ENCODE data around the gene UBE2L3. TPM values are rescaled to one million over a fixed set of nuclear protein-coding genes. Genes with fewer than 3 reads are reported as not detected.

UBE2L3 gene
- total and polyA plus RNA-seq, 2 of the 13 experiments (the other 11 are each of a cell fraction or from before 2014, with no cell fraction given) = 30.2 to 58.1 TPM

DNA sequence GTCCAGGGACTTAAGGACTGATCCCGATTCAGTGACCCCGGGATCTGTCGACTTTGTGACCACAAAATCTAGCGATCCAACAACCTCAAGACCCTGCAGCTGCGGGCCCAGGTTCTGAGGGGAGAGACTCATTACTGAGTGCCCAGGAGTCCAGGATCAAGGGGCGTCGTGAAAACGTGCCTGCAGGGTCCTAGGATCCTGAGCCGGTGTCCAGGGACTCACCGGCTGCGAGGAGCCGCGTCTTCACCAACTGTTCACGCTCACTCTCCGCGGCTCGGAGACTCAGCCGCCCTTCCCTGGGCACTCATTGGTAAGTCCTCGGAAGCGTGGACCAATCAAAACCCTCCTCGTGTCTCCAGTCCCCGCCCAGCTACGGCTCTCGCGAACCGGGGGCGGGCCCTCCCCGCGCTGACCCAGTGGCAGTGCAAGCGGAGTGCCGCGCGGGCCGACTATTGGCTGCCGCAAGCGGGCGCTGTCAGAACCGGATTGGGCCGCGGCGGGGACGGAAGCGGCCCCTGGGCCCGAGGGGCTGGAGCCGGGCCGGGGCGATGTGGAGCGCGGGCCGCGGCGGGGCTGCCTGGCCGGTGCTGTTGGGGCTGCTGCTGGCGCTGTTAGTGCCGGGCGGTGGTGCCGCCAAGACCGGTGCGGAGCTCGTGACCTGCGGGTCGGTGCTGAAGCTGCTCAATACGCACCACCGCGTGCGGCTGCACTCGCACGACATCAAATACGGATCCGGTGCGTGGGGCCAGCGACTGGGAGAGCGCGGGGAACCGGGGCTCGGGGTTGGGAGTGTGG lies 74.5 kb downstream of the UBE2L3 start, which contains the start of gene SDF2L1 (continued):
- peak; percentile 69; the same call in 1 of the 2 replicates for TF ChIP-seq MYC (CRISPR knock-in tag; IDR thresholded peaks at IDR 0.05; ENCODE audit: borderline replicate concordance)
- TF ChIP-seq, protein P1, sequence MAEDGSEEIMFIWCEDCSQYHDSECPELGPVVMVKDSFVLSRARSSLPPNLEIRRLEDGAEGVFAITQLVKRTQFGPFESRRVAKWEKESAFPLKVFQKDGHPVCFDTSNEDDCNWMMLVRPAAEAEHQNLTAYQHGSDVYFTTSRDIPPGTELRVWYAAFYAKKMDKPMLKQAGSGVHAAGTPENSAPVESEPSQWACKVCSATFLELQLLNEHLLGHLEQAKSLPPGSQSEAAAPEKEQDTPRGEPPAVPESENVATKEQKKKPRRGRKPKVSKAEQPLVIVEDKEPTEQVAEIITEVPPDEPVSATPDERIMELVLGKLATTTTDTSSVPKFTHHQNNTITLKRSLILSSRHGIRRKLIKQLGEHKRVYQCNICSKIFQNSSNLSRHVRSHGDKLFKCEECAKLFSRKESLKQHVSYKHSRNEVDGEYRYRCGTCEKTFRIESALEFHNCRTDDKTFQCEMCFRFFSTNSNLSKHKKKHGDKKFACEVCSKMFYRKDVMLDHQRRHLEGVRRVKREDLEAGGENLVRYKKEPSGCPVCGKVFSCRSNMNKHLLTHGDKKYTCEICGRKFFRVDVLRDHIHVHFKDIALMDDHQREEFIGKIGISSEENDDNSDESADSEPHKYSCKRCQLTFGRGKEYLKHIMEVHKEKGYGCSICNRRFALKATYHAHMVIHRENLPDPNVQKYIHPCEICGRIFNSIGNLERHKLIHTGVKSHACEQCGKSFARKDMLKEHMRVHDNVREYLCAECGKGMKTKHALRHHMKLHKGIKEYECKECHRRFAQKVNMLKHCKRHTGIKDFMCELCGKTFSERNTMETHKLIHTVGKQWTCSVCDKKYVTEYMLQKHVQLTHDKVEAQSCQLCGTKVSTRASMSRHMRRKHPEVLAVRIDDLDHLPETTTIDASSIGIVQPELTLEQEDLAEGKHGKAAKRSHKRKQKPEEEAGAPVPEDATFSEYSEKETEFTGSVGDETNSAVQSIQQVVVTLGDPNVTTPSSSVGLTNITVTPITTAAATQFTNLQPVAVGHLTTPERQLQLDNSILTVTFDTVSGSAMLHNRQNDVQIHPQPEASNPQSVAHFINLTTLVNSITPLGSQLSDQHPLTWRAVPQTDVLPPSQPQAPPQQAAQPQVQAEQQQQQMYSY (CRISPR knock-in tag; IDR thresholded peaks at IDR 0.05) = no peak
- TF ChIP-seq ZNF446 (CRISPR knock-in tag; IDR thresholded peaks at IDR 0.05) = no peak
- TF ChIP-seq, protein P2, sequence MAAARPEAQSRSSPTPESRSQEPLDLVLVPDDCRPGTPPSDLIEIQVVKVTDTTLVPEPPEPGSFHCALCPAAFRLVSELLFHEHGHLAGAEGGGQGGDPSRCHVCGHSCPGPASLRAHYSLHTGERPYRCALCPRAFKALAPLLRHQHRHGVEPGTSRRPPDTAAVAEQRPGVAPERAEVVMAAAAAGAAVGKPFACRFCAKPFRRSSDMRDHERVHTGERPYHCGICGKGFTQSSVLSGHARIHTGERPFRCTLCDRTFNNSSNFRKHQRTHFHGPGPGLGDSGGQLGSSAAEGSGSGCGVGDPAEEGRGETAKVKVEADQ (CRISPR knock-in tag; IDR thresholded peaks at IDR 0.05; ENCODE audit: borderline replicate concordance) = no peak
- TF ChIP-seq, protein P3, sequence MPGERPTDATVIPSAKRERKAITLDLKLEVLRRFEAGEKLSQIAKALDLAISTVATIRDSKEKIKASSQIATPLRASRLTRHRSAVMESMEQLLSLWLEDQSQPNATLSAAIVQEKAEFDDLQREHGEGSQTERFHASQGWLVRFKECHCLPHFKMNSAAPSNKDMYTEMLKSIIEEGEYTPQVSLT (CRISPR knock-in tag; IDR thresholded peaks at IDR 0.05; ENCODE audit: borderline replicate concordance, low read depth) = no peak
- TF ChIP-seq AGO1 (IDR thresholded peaks at IDR 0.05; ENCODE audit: low read depth, low read length, poor library complexity, severe bottlenecking) = peak; percentile 67
- TF ChIP-seq, protein P4, sequence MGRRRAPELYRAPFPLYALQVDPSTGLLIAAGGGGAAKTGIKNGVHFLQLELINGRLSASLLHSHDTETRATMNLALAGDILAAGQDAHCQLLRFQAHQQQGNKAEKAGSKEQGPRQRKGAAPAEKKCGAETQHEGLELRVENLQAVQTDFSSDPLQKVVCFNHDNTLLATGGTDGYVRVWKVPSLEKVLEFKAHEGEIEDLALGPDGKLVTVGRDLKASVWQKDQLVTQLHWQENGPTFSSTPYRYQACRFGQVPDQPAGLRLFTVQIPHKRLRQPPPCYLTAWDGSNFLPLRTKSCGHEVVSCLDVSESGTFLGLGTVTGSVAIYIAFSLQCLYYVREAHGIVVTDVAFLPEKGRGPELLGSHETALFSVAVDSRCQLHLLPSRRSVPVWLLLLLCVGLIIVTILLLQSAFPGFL (CRISPR knock-in tag; IDR thresholded peaks at IDR 0.05) = no peak
- TF ChIP-seq SIX4 (CRISPR knock-in tag; IDR thresholded peaks at IDR 0.05) = no peak
- TF ChIP-seq TCF7L2 (IDR thresholded peaks at IDR 0.05; ENCODE audit: low read depth, low read length) = no peak
- no peak for TF ChIP-seq ZNF674 (CRISPR knock-in tag; IDR thresholded peaks at IDR 0.05; ENCODE audit: low read depth)
- TF ChIP-seq ZNF543 (CRISPR knock-in tag; IDR thresholded peaks at IDR 0.05) = 0 out of 2 replicates have a peak, but pooled peaks have one; percentile 59
- TF ChIP-seq, protein P5, sequence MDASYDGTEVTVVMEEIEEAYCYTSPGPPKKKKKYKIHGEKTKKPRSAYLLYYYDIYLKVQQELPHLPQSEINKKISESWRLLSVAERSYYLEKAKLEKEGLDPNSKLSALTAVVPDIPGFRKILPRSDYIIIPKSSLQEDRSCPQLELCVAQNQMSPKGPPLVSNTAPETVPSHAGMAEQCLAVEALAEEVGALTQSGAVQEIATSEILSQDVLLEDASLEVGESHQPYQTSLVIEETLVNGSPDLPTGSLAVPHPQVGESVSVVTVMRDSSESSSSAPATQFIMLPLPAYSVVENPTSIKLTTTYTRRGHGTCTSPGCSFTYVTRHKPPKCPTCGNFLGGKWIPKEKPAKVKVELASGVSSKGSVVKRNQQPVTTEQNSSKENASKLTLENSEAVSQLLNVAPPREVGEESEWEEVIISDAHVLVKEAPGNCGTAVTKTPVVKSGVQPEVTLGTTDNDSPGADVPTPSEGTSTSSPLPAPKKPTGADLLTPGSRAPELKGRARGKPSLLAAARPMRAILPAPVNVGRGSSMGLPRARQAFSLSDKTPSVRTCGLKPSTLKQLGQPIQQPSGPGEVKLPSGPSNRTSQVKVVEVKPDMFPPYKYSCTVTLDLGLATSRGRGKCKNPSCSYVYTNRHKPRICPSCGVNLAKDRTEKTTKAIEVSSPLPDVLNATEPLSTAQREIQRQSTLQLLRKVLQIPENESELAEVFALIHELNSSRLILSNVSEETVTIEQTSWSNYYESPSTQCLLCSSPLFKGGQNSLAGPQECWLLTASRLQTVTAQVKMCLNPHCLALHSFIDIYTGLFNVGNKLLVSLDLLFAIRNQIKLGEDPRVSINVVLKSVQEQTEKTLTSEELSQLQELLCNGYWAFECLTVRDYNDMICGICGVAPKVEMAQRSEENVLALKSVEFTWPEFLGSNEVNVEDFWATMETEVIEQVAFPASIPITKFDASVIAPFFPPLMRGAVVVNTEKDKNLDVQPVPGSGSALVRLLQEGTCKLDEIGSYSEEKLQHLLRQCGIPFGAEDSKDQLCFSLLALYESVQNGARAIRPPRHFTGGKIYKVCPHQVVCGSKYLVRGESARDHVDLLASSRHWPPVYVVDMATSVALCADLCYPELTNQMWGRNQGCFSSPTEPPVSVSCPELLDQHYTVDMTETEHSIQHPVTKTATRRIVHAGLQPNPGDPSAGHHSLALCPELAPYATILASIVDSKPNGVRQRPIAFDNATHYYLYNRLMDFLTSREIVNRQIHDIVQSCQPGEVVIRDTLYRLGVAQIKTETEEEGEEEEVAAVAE (CRISPR knock-in tag; IDR thresholded peaks at IDR 0.05; ENCODE audit: borderline replicate concordance) = no peak
- TF ChIP-seq, protein P6, sequence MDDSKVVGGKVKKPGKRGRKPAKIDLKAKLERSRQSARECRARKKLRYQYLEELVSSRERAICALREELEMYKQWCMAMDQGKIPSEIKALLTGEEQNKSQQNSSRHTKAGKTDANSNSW (CRISPR knock-in tag; IDR thresholded peaks at IDR 0.05; ENCODE audit: borderline replicate concordance) = no peak
- TF ChIP-seq, protein P7, sequence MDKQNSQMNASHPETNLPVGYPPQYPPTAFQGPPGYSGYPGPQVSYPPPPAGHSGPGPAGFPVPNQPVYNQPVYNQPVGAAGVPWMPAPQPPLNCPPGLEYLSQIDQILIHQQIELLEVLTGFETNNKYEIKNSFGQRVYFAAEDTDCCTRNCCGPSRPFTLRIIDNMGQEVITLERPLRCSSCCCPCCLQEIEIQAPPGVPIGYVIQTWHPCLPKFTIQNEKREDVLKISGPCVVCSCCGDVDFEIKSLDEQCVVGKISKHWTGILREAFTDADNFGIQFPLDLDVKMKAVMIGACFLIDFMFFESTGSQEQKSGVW (CRISPR knock-in tag; IDR thresholded peaks at IDR 0.05; ENCODE audit: borderline replicate concordance) = no peak
- TF ChIP-seq PHF21A (CRISPR knock-in tag; IDR thresholded peaks at IDR 0.05) = peak; percentile 29; the same call in 1 of the 2 replicates
- no peak for TF ChIP-seq CCAR2 (optimal IDR thresholded peaks at IDR 0.05; ENCODE audit: low read depth, low read length)
